ENCODE data around the gene DYNC1I2. TPM values are rescaled to one million over a fixed set of nuclear protein-coding genes. Genes with fewer than 3 reads are reported as not detected.

DYNC1I2 gene
- total and polyA plus RNA-seq, 2 donors (not counting 3 experiments of a cell fraction or from before 2014, with no cell fraction given): 131 to 138 TPM

DNA sequence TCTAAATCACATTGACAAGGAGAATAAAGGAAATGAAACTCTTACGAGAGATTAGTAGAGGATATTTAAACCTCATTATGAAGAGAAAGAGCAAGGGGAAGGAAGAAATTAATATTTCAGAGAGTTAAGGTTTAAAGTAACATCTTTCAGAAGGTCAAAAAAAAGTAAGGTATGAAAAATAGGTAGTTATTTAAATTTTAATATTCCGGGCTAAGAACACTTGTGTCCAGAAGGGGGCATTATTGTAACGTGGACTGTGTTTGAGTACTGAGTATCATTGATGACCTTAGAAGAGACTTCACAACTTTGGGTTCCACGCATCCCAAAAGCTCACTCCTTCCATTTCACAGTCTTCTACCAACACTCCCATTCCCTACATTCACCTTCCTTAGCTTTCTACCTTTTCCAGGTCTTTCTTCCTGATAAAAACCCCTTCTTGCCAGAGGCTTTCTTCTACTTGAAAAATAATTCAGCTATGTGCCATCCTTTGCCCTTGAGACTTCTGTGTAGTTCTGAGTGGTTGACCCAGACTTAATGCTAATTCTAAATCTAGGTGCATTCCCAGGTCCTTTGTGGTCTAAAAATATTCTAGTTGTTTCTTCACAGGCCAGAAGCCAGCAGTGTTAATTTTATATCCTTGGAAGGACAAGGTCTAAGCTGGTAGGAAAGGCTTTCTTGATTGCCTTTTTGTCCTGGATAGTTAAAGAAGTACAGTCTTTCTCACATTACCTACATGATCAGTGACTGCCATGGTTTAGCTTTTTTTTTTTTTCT, 16.5 kb downstream of the DYNC1I2 start:
- ChIA-PET POLR2A (no interaction called here), CTCF (interaction anchor here (0.6 to 7.8 kb wide), 28 partner anchors 8 to 761 kb away, joined by 3 to 193 read pairs (median 7); partner anchors contain the start of genes DLX2 and DYNC1I2)
- FAIRE-seq (peak; percentile 47), DNase-seq (ENCODE audit: low read depth, low spot score) (peak; percentile 59)
- Histone ChIP-seq H3K4me1 (ENCODE audit: control insufficient read depth, extremely low read depth, insufficient read depth, low read length) (peaks cover 4% of the 10 kb centered on the region), H3K27ac (ENCODE audit: insufficient read depth, low read depth, low read length) (no peak overlapping the region), H3K4me2 (ENCODE audit: insufficient read depth, low read length) (no peak overlapping the region), H3K36me3 (ENCODE audit: control insufficient read depth in 2 of 2, extremely low read depth in 1 of 2, insufficient read depth in 2 of 2, low read length in 2 of 2) (peaks cover 2 to 5% of the 10 kb centered on the region in 2 experiments), H3K79me2 (ENCODE audit: control insufficient read depth, insufficient read depth, low read length) (peaks cover 55% of the 10 kb centered on the region), H2AFZ (ENCODE audit: low read depth, low read length) (no peak overlapping the region), H4K20me1 (replicated peaks; ENCODE audit: control insufficient read depth, extremely low read depth, insufficient read depth, low read length) (peaks cover 6% of the 10 kb centered on the region), H3K9me1 (replicated peaks; ENCODE audit: control insufficient read depth, extremely low read depth, insufficient read depth, low read length) (no peaks in the 10 kb centered on the region), H3K27me3 (ENCODE audit: control insufficient read depth in 2 of 2, insufficient read depth in 2 of 2, low read length in 2 of 2) (no peaks in the 10 kb centered on the region), H3K9me3 (replicated peaks; ENCODE audit: control insufficient read depth, insufficient read depth, low read length) (no peaks in the 10 kb centered on the region), H3K9ac (replicated peaks; ENCODE audit: extremely low read depth, insufficient read depth, low read length) (no peak overlapping the region), H3K4me3 (replicated peaks in 1 of 3; ENCODE audit: insufficient read depth in 1 of 3, low read depth in 1 of 3, low read length in 3 of 3) (no peak overlapping the region)
- dilution Hi-C loops (cut with MboI; ENCODE audit: extremely low pct_ligation_motif_present, low sequenced_read_pairs) (no loop called here), intact Hi-C loops (cut with micrococcal nuclease) (loop anchor here (10.0 kb wide), 1 partner anchor 761 kb away; no protein-coding TSS in a partner anchor)
- no peak for TF ChIP-seq EZH2 (IDR thresholded peaks at IDR 0.05; ENCODE audit: borderline replicate concordance, low read depth, low read length, severe bottlenecking)
- TF ChIP-seq, protein P1, sequence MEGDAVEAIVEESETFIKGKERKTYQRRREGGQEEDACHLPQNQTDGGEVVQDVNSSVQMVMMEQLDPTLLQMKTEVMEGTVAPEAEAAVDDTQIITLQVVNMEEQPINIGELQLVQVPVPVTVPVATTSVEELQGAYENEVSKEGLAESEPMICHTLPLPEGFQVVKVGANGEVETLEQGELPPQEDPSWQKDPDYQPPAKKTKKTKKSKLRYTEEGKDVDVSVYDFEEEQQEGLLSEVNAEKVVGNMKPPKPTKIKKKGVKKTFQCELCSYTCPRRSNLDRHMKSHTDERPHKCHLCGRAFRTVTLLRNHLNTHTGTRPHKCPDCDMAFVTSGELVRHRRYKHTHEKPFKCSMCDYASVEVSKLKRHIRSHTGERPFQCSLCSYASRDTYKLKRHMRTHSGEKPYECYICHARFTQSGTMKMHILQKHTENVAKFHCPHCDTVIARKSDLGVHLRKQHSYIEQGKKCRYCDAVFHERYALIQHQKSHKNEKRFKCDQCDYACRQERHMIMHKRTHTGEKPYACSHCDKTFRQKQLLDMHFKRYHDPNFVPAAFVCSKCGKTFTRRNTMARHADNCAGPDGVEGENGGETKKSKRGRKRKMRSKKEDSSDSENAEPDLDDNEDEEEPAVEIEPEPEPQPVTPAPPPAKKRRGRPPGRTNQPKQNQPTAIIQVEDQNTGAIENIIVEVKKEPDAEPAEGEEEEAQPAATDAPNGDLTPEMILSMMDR (IDR thresholded peaks at IDR 0.05; ENCODE audit: extremely low read depth in 1 of 2, insufficient read depth in 1 of 2, low read depth in 1 of 2, low read length in 2 of 2): peak; percentile 19 to 39
- no TSS peak for BruUV-seq (replicated peaks)
